Ovary (tissue), 9 donors: Measurements from ENCODE around the gene ADAMTS6. TPM values are rescaled to one million over a fixed set of nuclear protein-coding genes. Genes with fewer than 3 reads are reported as not detected.

ENCODE experiments used
- DNase-seq, 5 donors: peaks; one replicate each; pipeline ENCODE4 v3.0.0-alpha.2; 2019 to 2020
- H3K27ac ChIP-seq, 2 donors: fragments of 200-600 bp; one replicate each; pipeline versions ENCODE4 v1.5.1 to v1.8.0; 2019 to 2022
- H3K27me3 ChIP-seq: fragments of 200-600 bp; one replicate; pipeline ENCODE4 v1.8.0; 2022
- H3K36me3 ChIP-seq: fragments of 200-600 bp; sonication (generic); one replicate; pipeline ENCODE4 v1.5.1; 2019
- H3K4me1 ChIP-seq: one replicate; pipeline ENCODE4 v1.8.1; 2013; ENCODE audit warnings: mild to moderate bottlenecking, moderate library complexity; ENCODE audit not compliant: insufficient read depth
- H3K4me3 ChIP-seq: fragments of 200-600 bp; sonication (generic); one replicate; pipeline ENCODE4 v1.5.1; 2017
- H3K9me3 ChIP-seq, 2 donors: fragments of 200-600 bp in 1 of 2; sonication (generic) in 1 of 2; one replicate each; pipeline versions ENCODE4 v1.5.1 to v1.8.1; 2013 to 2019; ENCODE audit warnings: mild to moderate bottlenecking in 1 of 2, moderate library complexity in 1 of 2
- EP300 ChIP-seq: sonication (generic); formaldehyde crosslinking; IDR thresholded peaks from one replicate; pipeline ENCODE4 v1.6.1; 2017; ENCODE audit warnings: antibody characterized with exemption
- POLR2A ChIP-seq: fragments of 450-650 bp; IDR thresholded peaks from one replicate; pipeline ENCODE4 v1.6.1; 2017; ENCODE audit warnings: antibody characterized with exemption, mild to moderate bottlenecking, moderate library complexity
- WGBS, 3 donors: extraction: QIAGEN DNeasy Blood & Tissue Kit in 1 of 3; methylation state at CpG; one replicate each; pipeline versions ENCODE4 v1.1.5 to v1.1.7; 2013 to 2017; 5-methylcytosine and 5-hydroxymethylcytosine counted together
- intact Hi-C, 4 donors: fragments of 100-400 bp; cut with DNase I; formaldehyde crosslinking; loops; one replicate each; pipeline versions ENCODE4 v1.11.0 to v1.15.1; 2022 to 2023
- polyA plus RNA-seq, 2 donors: library from polyadenylated mRNA; stranded (reverse); fragments of 200-250 nt in 1 of 2; fragments of 350-450 nt in 1 of 2; fragmentation: Illumina TruSeq in 1 of 2; extraction: RNeasy Lipid Tissue Mini Kit (QIAGEN cat#74804) in 1 of 2; gene quantifications; one replicate each; pipeline ENCODE4 v1.2.3, GENCODE V29; 2013 to 2014
- total RNA-seq, 7 donors: library from RNA; depleted of rRNA in 2 of 7; stranded (reverse); fragments of >200 nt in 2 of 7; fragmentation: NEBNext Ultra II Directional in 3 of 7; extraction: Animal tissue kit (Norgen Biotek cat#: 25700) in 3 of 7; gene quantifications; one replicate each; pipeline versions ENCODE4 v1.1.0 to v1.2.4, GENCODE V29; 2016 to 2023
- TF ChIP-seq, protein P1 (sequence below), 3 donors: fragments of 450-650 bp in 2 of 3; fragments of 200-600 bp in 1 of 3; IDR thresholded peaks; one replicate each; pipeline versions ENCODE4 v1.5.1 to v1.8.0; 2016 to 2022; ENCODE audit warnings: antibody characterized with exemption in 3 of 3, mild to moderate bottlenecking in 1 of 3
- donor health status: DM: no; HTN: no; CAD: no; lungs with moderate emphysema.
- donor health status: DM: no; HTN: no; CAD: no.
- donor health status: Bipolar disorder and iron deficiency.
- donor health status: DM: yes; HTN: yes; CAD: no.
- donor health status: DM: no; HTN: no; CAD: no.
- donor health status: DM: yes; HTN: yes; CAD: no.

ADAMTS6 gene
- total and polyA plus RNA-seq, 9 donors = 0.96 to 7.2 (median 2.2) TPM

DNA sequence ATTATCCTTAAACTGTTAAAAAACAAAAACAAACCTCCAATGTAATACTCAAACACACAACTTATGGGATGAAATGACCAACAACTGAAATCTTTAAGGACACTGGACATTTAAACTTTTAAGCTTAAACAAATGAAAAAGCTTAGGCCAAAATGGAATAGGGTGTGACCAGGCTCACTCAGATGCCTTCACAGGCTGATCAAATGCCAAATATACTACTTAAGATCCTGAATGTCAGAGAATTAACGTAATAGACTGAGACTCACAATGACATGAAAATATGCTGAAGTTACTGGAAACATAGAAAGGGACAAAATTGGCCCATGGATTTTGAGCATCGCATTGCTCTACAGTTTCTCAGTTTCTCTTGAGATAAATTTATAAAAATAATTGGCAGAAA is 286.8 kb downstream of the ADAMTS6 start:
- intact Hi-C loops = no loop called here
- H3K9me3 ChIP-seq = no peaks in the 10 kb centered on the region
- no peak for DNase-seq
- no peaks in the 10 kb centered on the region for H3K27me3 ChIP-seq
- 92 to 99% (median 96%) methylated on average over 2 of the region's 2 CpGs for WGBS, 3 donors
- TF ChIP-seq EP300 (no peak), POLR2A (no peak)
- TF ChIP-seq, protein P1, sequence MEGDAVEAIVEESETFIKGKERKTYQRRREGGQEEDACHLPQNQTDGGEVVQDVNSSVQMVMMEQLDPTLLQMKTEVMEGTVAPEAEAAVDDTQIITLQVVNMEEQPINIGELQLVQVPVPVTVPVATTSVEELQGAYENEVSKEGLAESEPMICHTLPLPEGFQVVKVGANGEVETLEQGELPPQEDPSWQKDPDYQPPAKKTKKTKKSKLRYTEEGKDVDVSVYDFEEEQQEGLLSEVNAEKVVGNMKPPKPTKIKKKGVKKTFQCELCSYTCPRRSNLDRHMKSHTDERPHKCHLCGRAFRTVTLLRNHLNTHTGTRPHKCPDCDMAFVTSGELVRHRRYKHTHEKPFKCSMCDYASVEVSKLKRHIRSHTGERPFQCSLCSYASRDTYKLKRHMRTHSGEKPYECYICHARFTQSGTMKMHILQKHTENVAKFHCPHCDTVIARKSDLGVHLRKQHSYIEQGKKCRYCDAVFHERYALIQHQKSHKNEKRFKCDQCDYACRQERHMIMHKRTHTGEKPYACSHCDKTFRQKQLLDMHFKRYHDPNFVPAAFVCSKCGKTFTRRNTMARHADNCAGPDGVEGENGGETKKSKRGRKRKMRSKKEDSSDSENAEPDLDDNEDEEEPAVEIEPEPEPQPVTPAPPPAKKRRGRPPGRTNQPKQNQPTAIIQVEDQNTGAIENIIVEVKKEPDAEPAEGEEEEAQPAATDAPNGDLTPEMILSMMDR (IDR thresholded peaks at IDR 0.05) = no peak
- H3K4me1 ChIP-seq = no peaks in the 10 kb centered on the region
- H3K4me3 ChIP-seq = no peak overlapping the region
- no peak overlapping the region for H3K27ac ChIP-seq
- no peaks in the 10 kb centered on the region for H3K36me3 ChIP-seq

DNA sequence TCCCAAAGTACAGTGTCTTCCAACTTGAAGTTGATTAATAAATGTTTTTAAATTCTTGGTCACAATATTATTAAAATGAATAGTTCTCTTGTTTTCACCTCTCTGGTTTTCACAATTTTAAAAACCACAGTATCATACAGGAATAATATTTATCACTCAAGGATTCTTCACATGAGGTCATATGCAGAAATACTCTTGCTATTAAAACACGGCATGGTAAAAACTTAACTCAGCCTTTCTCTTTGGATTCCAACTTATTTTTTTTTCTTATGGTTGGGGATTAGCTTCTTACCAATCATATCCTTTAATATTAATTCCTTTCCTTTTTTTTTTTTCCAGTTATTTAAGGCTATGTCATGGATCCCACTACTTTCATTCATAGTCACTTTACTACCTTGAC is 289.4 kb downstream of the ADAMTS6 start:
- Histone ChIP-seq H3K27ac (no peak overlapping the region), H3K4me3 (no peak overlapping the region), H3K4me1 (no peaks in the 10 kb centered on the region), H3K9me3 (no peaks in the 10 kb centered on the region), H3K27me3 (no peaks in the 10 kb centered on the region), H3K36me3 (no peaks in the 10 kb centered on the region)
- DNase-seq = no peak
- TF ChIP-seq EP300 (no peak), POLR2A (no peak)
- TF ChIP-seq, protein P1 (IDR thresholded peaks at IDR 0.05) = no peak
- intact Hi-C loops = no loop called here
- WGBS, 3 donors = 11 to 19% (median 16%) methylated on average over 1 of the region's 1 CpG

DNA sequence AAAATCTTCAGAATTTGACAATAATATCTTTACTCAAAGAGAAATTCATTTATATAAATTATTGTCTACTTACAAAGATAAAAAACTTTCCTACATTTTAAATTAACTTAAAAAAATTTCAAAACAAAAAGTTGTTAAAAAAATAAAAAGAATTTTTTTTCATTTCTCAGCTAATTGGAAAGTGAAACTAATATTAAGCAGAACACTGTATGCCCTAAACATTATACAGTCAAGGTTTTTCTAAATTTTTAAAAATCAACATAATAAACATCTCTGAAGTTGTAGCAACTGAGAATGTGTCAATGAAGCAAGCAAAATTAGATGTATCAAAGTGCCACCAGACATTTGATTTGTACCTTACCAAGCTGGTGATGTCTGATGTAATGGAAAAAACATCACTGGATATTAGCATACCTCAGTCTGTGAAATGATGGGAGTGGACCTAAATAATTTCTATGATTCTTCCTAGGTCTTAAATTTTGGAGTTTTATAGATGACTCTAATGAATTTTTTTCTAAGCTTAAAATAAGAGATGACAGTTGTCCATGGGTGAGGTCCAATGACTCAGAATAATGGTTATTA is 290.1 kb downstream of the ADAMTS6 start:
- no peak overlapping the region for H3K4me3 ChIP-seq
- no peak for TF ChIP-seq EP300
- no peak for TF ChIP-seq POLR2A
- TF ChIP-seq, protein P1 (IDR thresholded peaks at IDR 0.05) = no peak
- intact Hi-C loops = no loop called here
- no peaks in the 10 kb centered on the region for H3K9me3 ChIP-seq
- no peak for DNase-seq
- no peaks in the 10 kb centered on the region for H3K27me3 ChIP-seq
- H3K4me1 ChIP-seq = no peaks in the 10 kb centered on the region
- no peak overlapping the region for H3K27ac ChIP-seq
- H3K36me3 ChIP-seq = no peaks in the 10 kb centered on the region

DNA sequence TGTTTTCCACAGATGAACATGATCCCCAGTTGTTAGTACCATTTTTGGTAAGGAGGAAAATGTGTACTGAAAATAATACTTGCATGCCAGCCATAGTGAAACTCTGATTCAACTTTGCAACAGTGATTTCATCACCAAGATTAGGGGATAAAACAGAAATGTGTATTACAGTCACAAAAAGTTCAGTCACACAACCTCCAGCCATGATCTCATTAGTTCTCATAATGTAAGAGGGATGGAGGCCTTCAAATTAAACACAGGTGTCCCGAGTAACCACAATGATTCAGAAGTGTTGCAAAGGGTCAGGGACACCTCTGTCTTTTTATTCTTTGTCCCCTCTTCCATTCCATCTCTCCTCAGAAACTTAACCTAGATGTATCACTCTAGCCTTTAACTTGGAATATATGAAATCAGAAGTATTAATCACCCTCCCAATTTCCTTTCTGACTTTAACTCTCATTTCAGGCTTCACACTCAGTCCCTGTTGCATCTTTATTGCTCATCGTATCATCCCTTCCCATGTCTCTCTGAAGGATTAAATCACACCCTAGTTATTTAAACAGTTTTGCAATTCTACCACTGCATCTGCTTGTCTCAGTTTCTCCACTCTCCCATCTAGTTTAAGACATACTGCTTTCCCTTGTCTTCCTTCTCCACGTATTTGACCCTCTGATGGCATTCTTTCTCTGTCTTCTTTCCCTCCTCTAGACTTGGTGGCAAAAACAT is 291.2 kb downstream of the ADAMTS6 start:
- no peaks in the 10 kb centered on the region for H3K27me3 ChIP-seq
- intact Hi-C loops = no loop called here
- no peak for DNase-seq
- TF ChIP-seq EP300 (no peak), POLR2A (no peak)
- TF ChIP-seq, protein P1 (IDR thresholded peaks at IDR 0.05) = no peak
- H3K4me3 ChIP-seq = no peak overlapping the region
- H3K27ac ChIP-seq = no peak overlapping the region
- 80 to 81% (median 80%) methylated on average over 3 of the region's 3 CpGs for WGBS, 3 donors
- H3K4me1 ChIP-seq = no peaks in the 10 kb centered on the region
- H3K9me3 ChIP-seq = no peaks in the 10 kb centered on the region
- no peaks in the 10 kb centered on the region for H3K36me3 ChIP-seq
